T-helper 2 cell treated with Interferon-gamma antibody and Interleukin-4, amounts not matched to agents 100 ng/mL and 5 ng/mL, for 36 hours (primary cell): ENCODE results near the gene APBA1. TPM values are rescaled to one million over a fixed set of nuclear protein-coding genes. Genes with fewer than 3 reads are reported as not detected.
"Not testable (repeated sequence)": the region's sequence is repeated elsewhere in the genome, so short reads cannot be mapped to it uniquely, and the experiment has no call there.

Experiments used
- intact Hi-C: fragments of 100-400 bp; cut with micrococcal nuclease; formaldehyde crosslinking; loops from one replicate; pipeline ENCODE4 v1.15.1; 2023
- total RNA-seq: library from RNA; stranded (reverse); gene quantifications from 2 replicates; pipeline ENCODE4 v1.2.3, GENCODE V29; 2022

Gene APBA1
- total RNA-seq, 1 donor from 2014 or later: 6.2 TPM

GRCh38 chr9:69609156-69609555 is 63.0 kb downstream of the APBA1 start:
- intact Hi-C loops: no loop called here

GRCh38 chr9:69606089-69606488 is 66.1 kb downstream of the APBA1 start:
- intact Hi-C loops: no loop called here

- intact Hi-C loops: no loop called here
Measured at GRCh38 chr9:69605406-69605805, 66.8 kb downstream of the APBA1 start.

- intact Hi-C loops: no loop called here
Measured at GRCh38 chr9:69604568-69605219, 67.5 kb downstream of the APBA1 start.

- intact Hi-C loops: no loop called here
Measured at GRCh38 chr9:69603656-69604055, 68.5 kb downstream of the APBA1 start.

- intact Hi-C loops: no loop called here
Measured at GRCh38 chr9:69602773-69603172, 69.4 kb downstream of the APBA1 start.

GRCh38 chr9:69601698-69602097 is 70.5 kb downstream of the APBA1 start:
- intact Hi-C loops: no loop called here

- intact Hi-C loops: no loop called here
Measured at GRCh38 chr9:69600314-69601047, 71.7 kb downstream of the APBA1 start.

- intact Hi-C loops: no loop called here
Measured at GRCh38 chr9:69599232-69599971, 72.8 kb downstream of the APBA1 start.

GRCh38 chr9:69596906-69597305 is 75.3 kb downstream of the APBA1 start:
- intact Hi-C loops: not testable (repeated sequence)

GRCh38 chr9:69594180-69594579 is 78.0 kb downstream of the APBA1 start:
- intact Hi-C loops: no loop called here

GRCh38 chr9:69593756-69594155 is 78.4 kb downstream of the APBA1 start:
- intact Hi-C loops: no loop called here

GRCh38 chr9:69593301-69593700 is 78.9 kb downstream of the APBA1 start:
- intact Hi-C loops: no loop called here

GRCh38 chr9:69590266-69590665 is 81.9 kb downstream of the APBA1 start:
- intact Hi-C loops: no loop called here

- intact Hi-C loops: no loop called here
Measured at GRCh38 chr9:69589156-69589555, 83.0 kb downstream of the APBA1 start.

GRCh38 chr9:69585571-69585970 is 86.6 kb downstream of the APBA1 start:
- intact Hi-C loops: no loop called here

GRCh38 chr9:69584759-69585158 is 87.4 kb downstream of the APBA1 start:
- intact Hi-C loops: no loop called here

GRCh38 chr9:69583645-69584234 is 88.4 kb downstream of the APBA1 start:
- intact Hi-C loops: no loop called here

GRCh38 chr9:69582544-69583297 is 89.5 kb downstream of the APBA1 start:
- intact Hi-C loops: no loop called here

GRCh38 chr9:69582018-69582417 is 90.2 kb downstream of the APBA1 start:
- intact Hi-C loops: no loop called here

- intact Hi-C loops: no loop called here
Measured at GRCh38 chr9:69580582-69581214, 91.5 kb downstream of the APBA1 start.
